GM10847 (cell line): ENCODE results near the gene REEP1.

Experiments used
- POLR2A ChIP-seq: IDR thresholded peaks from 2 replicates; pipeline ENCODE4 v1.6.1; 2011; ENCODE audit not compliant: insufficient read length; ENCODE audit errors: extremely low read depth

The REEP1 gene, protein sequence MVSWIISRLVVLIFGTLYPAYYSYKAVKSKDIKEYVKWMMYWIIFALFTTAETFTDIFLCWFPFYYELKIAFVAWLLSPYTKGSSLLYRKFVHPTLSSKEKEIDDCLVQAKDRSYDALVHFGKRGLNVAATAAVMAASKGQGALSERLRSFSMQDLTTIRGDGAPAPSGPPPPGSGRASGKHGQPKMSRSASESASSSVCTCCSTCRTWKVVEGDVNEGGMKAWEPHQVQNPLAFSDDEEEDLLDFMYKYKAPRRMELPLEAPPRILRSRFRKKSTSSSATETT

DNA sequence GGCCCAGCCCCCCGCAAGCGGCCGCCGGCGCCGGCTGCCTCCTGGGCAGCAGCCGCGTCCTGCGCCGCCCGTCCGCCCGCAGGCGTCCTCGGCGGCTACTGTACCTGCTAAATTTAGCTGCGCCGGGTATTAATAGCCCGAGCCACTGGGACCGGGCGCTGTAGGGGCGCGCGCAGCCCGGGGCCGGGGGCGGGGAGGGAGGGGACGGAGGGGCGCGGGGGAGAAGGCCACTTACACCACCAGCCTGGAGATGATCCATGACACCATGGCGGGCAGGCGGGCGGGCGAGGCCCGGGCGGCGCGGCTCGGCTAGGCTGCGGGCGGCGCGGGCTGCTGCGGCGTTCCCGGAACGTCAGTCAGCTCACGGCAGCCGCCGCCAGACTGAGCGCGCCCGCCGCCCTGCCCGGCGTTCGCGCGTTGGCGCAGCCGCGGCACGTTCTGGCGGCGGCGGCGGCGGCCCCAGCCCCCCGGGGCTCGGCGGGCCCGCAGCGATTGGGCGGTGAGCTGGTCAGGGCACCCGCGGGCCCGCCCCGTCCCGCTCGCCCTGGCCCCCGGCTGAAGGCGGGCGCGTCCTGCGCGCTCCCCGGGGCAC is at the start of gene REEP1:
REEP1 (minus strand) TSS at position 383 of the 592 bp plus-strand sequence; CDS start at position 267, 116 bp downstream.
- TF ChIP-seq POLR2A: no peak

DNA sequence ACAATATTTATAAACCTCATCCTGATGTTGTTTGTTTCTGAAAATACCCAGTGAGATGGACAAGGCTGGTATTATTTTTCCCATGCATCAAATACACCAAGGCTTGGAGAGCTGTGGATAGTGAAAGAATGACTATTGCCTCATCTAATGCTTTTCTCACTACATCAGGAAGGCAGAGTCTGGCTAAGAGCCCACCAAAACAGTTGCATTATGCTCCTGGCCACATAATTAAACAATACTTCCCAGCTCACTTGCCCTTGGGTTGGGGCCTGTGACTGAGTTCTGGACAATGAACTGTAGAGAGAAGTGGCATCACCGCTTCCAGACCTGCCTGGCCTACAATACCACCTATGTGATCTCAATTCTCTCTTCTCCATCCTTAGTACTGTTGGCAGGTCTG is 46.4 kb upstream of the REEP1 start:
- no peak for TF ChIP-seq POLR2A

DNA sequence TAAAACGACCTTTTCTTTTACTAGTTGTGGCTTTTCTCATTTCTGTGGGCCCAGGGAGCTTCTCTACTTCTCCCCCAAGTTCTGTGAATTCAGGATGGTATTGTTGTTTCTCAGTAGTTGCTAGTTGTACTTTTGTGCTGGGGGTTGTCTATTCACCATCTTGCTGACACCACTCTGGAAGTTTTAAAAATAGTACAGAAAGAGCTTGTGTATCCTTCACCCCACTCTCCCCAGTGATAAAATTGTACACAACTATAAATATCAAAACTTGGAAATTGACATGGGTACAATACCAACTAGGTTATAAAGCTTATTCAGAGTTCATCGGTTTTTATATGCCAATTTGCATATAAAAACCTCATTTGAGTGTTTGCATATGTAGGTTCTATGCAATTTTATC is 45.3 kb upstream of the REEP1 start:
- no peak for TF ChIP-seq POLR2A

DNA sequence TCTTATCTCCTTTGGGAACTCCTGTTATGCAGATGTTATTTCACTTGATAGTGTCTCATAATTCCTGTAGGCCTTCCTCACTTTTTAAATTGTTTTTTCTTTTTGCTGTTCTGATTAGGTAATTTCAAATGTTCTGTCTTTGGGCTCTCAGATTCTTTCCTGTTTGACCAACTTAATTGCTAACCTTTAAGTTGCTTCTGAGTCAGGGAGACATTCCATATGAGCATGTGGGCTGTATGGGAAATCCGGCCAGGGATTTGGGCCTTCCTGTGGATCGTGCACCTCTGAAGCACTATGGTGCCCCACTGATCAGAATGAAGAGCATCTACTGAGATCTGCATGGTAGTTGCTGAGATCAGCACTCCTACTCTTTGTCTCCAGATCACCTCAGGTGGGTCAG is 44.7 kb upstream of the REEP1 start:
- TF ChIP-seq POLR2A: no peak

DNA sequence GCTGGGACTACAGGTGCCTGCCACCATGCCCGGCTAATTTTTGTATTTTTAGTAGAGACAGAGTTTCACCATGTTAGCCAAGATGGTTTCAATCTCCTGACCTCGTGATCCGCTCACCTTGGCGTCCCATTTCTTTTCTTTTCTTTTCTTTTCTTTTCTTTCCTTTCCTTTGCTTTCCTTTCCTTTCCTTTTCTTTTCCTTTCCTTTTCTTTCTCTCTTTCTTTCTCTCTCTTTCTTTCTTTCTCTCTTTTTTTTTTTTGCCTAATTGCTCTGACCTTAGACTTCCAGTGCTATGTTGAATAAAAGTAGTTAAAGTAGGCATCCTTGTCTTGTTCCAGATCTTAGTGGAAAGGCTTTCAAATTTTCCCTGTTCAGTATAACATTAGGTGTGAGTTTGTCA is 41.0 kb upstream of the REEP1 start:
- no peak for TF ChIP-seq POLR2A

DNA sequence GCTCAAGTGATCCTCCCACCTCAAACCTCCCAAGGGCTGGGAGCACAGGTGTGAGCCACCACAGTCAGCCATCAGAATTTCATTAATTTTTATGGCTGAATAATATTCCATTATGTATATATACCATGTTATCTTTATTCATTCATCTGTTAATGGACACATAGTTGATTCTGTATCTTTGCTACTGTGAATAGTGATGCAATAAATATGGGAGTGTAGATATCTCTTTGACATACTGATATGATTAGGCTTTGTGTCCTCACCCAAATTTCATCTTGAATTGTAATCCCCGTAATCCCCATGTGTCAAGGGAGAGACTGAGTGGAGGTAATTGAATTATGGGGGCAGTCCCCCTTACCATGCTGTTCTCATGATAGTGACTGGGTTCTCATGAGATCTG is 38.2 kb upstream of the REEP1 start:
- no peak for TF ChIP-seq POLR2A

DNA sequence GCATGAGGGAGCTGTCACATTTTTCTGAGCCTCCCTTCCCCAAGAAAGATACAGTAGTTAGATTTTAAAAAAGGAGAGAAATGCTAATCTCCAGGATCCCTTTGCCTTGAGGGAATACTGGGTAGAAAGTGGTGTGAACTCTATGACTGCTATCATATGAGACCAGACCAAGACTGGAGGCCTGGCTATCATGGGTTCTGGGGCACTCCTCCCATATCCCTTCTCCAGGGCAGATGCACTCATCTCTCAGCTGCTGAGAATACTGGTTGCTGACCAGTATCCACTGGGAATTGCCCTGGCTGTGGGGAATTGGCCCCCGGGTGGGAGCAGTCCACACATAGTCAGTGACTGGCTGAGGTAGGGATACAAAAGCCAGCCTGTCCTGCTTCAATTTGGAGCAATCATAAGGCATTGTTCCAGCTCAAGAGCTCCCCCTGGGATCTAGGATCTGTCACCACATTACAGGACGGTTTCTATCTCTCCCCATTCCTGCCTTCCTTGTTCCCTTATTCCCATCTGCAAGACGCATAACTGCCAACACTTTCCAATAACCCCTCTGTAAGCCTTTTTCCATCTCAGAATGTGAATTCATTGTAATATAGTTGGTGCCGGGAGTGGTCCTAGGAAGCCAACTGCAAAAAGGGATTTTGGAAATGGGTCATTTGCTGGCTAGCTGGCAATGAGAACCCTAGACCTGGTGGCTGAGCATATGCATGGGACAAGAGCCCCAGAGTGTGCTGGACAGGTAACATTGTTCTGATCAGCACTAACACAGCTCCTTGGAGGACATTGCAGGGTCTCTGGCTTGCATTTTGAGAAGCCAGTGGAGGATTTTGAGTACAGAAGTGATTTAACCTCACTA is 35.4 kb upstream of the REEP1 start:
- no peak for TF ChIP-seq POLR2A

DNA sequence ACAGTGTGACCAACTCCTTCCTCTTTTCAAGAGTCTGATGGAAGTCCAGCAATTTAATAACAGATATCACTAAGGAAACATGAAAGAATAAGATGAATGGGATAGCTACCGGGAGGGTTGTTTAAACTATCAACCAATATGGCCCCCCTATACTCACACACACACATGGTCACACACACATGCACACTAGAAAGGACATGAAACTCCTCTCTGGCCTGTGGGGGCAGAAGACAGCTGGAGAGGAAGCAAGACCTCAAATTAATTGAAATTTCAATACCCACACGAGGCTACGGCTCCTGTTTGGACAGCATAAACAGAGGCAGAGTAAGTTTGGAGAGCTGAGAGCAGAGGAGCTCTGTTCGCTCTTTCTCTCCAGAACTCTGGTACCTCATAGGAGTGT is 34.7 kb upstream of the REEP1 start:
- TF ChIP-seq POLR2A: no peak

DNA sequence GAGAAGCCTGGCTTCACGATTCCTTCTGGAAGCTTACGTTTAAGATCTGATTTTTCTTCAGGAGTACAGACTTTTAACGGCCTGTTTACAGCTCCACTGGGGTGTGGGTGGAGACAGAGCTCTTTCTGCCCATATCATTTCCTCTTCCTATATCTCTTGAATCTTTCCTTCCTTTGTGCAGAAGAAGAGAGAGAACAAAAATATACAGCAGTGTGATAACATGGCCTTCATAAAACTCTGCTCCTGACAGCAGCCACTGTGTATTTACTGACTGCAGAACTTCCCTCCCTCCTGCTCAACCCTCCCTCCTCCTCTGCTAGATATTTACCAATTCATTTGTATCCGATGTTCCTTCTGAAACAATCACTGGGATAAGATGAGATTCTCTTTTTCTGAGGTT is 34.1 kb upstream of the REEP1 start:
- TF ChIP-seq POLR2A: no peak

DNA sequence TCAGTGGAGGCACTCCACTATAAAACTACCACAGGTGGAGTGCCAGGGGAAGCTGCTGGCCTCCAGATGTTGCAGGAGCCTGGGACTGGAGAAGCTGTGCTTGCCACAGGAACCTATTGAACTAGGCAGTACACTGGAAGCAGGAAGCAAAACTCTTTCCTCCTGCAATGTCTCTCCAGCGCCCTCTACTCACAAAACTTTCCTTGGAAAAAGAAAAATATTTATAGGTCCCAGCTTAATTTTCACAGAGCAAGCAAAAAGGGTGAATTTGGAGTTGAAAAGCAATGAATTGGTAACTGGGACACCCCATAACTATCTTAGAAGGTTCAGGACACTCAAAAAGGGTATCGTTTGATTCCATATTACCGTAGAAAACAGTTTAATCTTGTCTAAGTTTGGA is 33.2 kb upstream of the REEP1 start:
- no peak for TF ChIP-seq POLR2A

DNA sequence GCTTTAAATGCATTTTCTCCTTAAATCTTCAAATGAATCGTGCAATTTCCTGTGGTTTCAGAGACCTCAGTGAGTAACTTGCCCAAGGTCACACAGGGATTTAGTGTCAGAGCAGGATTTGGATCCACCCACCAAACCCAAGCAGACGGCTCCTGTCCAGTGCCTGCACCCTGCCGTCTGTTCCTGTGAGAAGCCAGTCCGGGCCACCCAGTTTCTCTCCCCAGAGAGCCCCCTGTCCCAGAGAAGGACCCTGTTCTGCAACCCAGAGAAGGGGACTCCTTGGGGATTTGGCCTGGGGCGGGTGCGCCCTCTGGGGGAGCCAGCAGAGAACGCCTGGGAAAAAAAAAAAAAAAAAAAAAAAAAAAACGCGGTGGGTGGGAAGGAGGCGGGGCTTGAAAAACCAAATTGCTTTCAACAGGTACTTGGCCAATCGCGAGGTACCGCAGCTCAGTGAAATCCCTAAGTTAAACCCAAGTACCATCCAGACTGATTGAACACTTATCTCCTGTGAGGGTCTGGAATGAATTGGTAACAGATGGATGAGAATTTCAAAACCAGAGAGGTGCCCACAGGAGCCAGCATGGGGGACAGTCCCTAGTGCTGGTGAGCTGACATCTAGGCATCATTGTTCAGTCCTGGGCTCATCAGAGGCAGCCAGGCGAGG is 30.9 kb upstream of the REEP1 start:
- no peak for TF ChIP-seq POLR2A

DNA sequence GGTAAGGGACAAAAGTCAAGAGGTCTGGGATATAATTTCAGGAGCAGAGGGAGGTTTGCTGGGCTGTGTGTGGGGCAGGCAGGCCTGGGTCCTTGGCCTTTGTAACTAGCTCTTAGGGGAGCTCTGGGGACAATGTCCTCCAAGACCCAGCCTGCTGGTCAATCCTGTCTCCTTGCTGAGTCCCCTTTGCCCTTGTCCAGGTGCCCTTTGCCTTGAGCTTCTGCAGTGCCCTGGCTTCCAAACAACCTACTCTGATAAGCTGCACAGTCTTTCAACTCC is 30.0 kb upstream of the REEP1 start:
- TF ChIP-seq POLR2A: no peak

DNA sequence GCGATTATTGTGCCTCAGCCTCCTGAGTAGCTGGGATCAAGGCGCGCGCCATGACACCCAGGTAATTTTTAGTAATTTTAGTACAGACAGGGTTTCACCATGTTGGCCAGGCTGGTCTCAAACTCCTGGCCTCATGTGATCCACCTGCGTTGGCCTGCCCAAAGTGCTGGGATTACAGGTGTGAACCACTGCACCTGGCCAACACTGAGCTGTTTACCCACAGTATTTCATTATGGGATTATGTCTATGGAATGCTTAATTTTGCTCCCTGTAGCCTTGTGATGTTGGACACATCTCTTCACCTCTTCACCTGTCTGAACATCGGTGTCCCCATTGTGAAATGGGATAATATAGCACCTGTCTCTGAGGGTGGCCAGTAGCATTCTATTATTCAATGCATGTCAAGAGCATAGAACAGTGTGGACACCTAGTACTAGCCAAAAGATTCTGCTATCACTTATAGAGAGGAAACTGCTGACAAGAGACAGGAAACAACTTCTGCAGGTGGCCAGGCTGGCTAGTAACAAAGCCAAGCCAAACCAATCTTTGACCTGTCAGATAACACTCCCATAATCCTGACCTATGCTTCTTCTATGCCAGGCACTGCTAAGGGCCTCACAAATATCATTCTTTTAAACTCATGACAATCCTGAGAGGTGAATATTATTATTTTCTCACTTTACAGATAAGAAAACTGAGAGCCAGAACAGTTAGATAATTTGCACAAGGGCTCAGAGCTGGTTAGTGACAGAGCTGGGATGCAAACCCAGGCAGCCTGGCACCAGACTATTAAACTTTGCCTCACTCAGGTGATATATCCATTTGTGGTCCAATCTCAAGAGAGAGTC is 29.4 kb upstream of the REEP1 start:
- no peak for TF ChIP-seq POLR2A

DNA sequence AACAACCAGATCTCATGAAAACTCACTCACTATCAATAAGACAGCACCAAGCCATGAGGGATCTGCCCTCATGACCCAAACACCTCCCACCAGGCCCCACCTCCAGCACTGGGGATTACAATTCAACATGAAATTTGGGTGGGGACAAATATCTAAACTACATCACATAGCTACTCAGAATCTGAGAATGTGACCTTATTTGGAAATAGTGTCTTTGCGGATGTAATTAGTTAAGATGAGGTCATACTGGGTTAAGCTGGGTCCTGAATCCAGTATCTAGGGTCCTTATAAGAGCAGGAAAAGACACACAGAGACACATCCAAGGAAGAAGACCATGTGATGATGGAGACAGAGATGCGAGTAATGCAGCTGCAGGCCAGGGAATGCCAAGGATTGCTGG is 27.5 kb upstream of the REEP1 start:
- TF ChIP-seq POLR2A: no peak

DNA sequence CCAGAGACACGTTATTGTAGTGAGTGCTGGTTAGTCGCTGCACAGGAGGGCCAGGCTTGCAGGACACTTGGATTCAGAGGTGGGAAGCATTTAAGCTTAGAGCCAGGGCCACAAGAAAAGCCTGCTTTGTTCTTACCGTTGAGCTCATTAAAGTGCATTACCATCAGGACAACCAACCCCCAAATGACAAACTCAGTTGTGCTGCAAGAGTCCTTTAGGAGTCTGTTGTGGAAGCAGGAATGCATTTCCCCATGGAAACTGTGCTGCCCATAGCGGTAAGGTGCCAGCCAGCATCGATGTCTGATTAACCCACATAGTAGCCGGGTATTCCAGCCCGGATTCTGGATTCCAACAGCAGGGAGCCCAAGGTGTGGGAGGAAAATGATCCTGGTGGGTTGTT is 23.4 kb upstream of the REEP1 start:
- TF ChIP-seq POLR2A: no peak
